ENCODE measurements around the gene TPRG1. TPM values are rescaled to one million over a fixed set of nuclear protein-coding genes. Genes with fewer than 3 reads are reported as not detected.

TPRG1 gene
- total RNA-seq, 1 experiment from 2014 or later: 1.0 TPM

GRCh38 chr3:189331002-189331418 is 159.2 kb downstream of the TPRG1 start:
- POLR2A ChIA-PET (ENCODE audit: low non-redundant PET): no interaction called here
- Histone ChIP-seq H3K27ac (ENCODE audit: low read depth, low read length, poor library complexity, severe bottlenecking) (no peak overlapping the region), H3K4me3 (ENCODE audit: low read depth, low read length, poor library complexity, severe bottlenecking) (no peak overlapping the region), H3K27me3 (replicated peaks; ENCODE audit: insufficient read depth, low read depth, low read length, poor library complexity) (no peaks in the 10 kb centered on the region), H3K36me3 (ENCODE audit: insufficient read depth, low read length, poor library complexity, severe bottlenecking) (no peaks in the 10 kb centered on the region), H3K4me1 (ENCODE audit: insufficient read depth, low read length, poor library complexity, severe bottlenecking) (peaks cover 6% of the 10 kb centered on the region), H3K9me3 (ENCODE audit: low read depth, low read length, poor library complexity, severe bottlenecking) (no peaks in the 10 kb centered on the region)
- intact Hi-C loops (cut with micrococcal nuclease; ENCODE audit: unreplicated experiment): no loop called here
- no peak for DNase-seq (ENCODE audit: low spot score)
- CTCF ChIA-PET: no interaction called here
- TF ChIP-seq CTCF (conservative IDR thresholded peaks at IDR 0.05; ENCODE audit: low read depth, low read length): no peak
- no peak for TF ChIP-seq EZH2 (IDR thresholded peaks at IDR 0.05; ENCODE audit: borderline replicate concordance, low read depth, low read length, poor library complexity, severe bottlenecking)
- BruUV-seq (replicated peaks): no TSS peak

GRCh38 chr3:189334064-189334920 is 162.5 kb downstream of the TPRG1 start:
- DNase-seq (ENCODE audit: low spot score): peak; percentile 68
- no peaks in the 10 kb centered on the region for H3K27me3 ChIP-seq (replicated peaks; ENCODE audit: insufficient read depth, low read depth, low read length, poor library complexity)
- no peak overlapping the region for H3K4me3 ChIP-seq (ENCODE audit: low read depth, low read length, poor library complexity, severe bottlenecking)
- H3K9me3 ChIP-seq (ENCODE audit: low read depth, low read length, poor library complexity, severe bottlenecking): no peaks in the 10 kb centered on the region
- POLR2A ChIA-PET (ENCODE audit: low non-redundant PET): no interaction called here
- peak overlapping the region; percentile 1 for H3K27ac ChIP-seq (ENCODE audit: low read depth, low read length, poor library complexity, severe bottlenecking)
- peaks cover 6% of the 10 kb centered on the region for H3K4me1 ChIP-seq (ENCODE audit: insufficient read depth, low read length, poor library complexity, severe bottlenecking)
- intact Hi-C loops (cut with micrococcal nuclease; ENCODE audit: unreplicated experiment): no loop called here
- no peaks in the 10 kb centered on the region for H3K36me3 ChIP-seq (ENCODE audit: insufficient read depth, low read length, poor library complexity, severe bottlenecking)
- CTCF ChIA-PET: no interaction called here
- TF ChIP-seq CTCF (conservative IDR thresholded peaks at IDR 0.05; ENCODE audit: low read depth, low read length): no peak
- no peak for TF ChIP-seq EZH2 (IDR thresholded peaks at IDR 0.05; ENCODE audit: borderline replicate concordance, low read depth, low read length, poor library complexity, severe bottlenecking)
- BruUV-seq (replicated peaks): no TSS peak

- Histone ChIP-seq H3K27ac (ENCODE audit: low read depth, low read length, poor library complexity, severe bottlenecking) (no peak overlapping the region), H3K27me3 (replicated peaks; ENCODE audit: insufficient read depth, low read depth, low read length, poor library complexity) (no peaks in the 10 kb centered on the region), H3K36me3 (ENCODE audit: insufficient read depth, low read length, poor library complexity, severe bottlenecking) (no peaks in the 10 kb centered on the region), H3K9me3 (ENCODE audit: low read depth, low read length, poor library complexity, severe bottlenecking) (no peaks in the 10 kb centered on the region), H3K4me1 (ENCODE audit: insufficient read depth, low read length, poor library complexity, severe bottlenecking) (peaks cover 6% of the 10 kb centered on the region), H3K4me3 (ENCODE audit: low read depth, low read length, poor library complexity, severe bottlenecking) (no peak overlapping the region)
- ChIA-PET POLR2A (ENCODE audit: low non-redundant PET) (no interaction called here), CTCF (no interaction called here)
- DNase-seq (ENCODE audit: low spot score): no peak
- BruUV-seq (replicated peaks): no TSS peak
- intact Hi-C loops (cut with micrococcal nuclease; ENCODE audit: unreplicated experiment): no loop called here
- TF ChIP-seq CTCF (conservative IDR thresholded peaks at IDR 0.05; ENCODE audit: low read depth, low read length) (no peak), EZH2 (IDR thresholded peaks at IDR 0.05; ENCODE audit: borderline replicate concordance, low read depth, low read length, poor library complexity, severe bottlenecking) (no peak)
These were observed 165.9 kb downstream of the TPRG1 start for GRCh38 chr3:189337673-189338091.

Data from A673 (cell line).